Measurements from ENCODE around the gene RIPOR3. TPM values are rescaled to one million over a fixed set of nuclear protein-coding genes. Genes with fewer than 3 reads are reported as not detected.

RIPOR3 gene
- total RNA-seq, 1 donor from 2014 or later: 1.2 TPM

- no peak for ATAC-seq
Measured at GRCh38 chr20:50586531-50587232, 104.7 kb downstream of the RIPOR3 start.

- no peak for ATAC-seq
Measured at GRCh38 chr20:50585678-50586077, 105.7 kb downstream of the RIPOR3 start.

GRCh38 chr20:50585214-50585613 is 106.1 kb downstream of the RIPOR3 start:
- ATAC-seq: no peak

- no peak for ATAC-seq
Measured at GRCh38 chr20:50584687-50585086, 106.7 kb downstream of the RIPOR3 start.

- ATAC-seq: no peak
Measured at GRCh38 chr20:50583442-50584150, 107.7 kb downstream of the RIPOR3 start.

- no peak for ATAC-seq
Measured at GRCh38 chr20:50582591-50583234, 108.6 kb downstream of the RIPOR3 start.

- ATAC-seq: no peak
Measured at GRCh38 chr20:50582092-50582491, 109.2 kb downstream of the RIPOR3 start.

- ATAC-seq: no peak
Measured at GRCh38 chr20:50580842-50581544, 110.3 kb downstream of the RIPOR3 start.

GRCh38 chr20:50580016-50580747 is 111.2 kb downstream of the RIPOR3 start:
- ATAC-seq: peak; percentile 33

- no peak for ATAC-seq
Measured at GRCh38 chr20:50579511-50579910, 111.8 kb downstream of the RIPOR3 start.

- no peak for ATAC-seq
Measured at GRCh38 chr20:50578778-50579165, 112.6 kb downstream of the RIPOR3 start.

- ATAC-seq: no peak
Measured at GRCh38 chr20:50578061-50578777, 113.1 kb downstream of the RIPOR3 start.

- ATAC-seq: no peak
Measured at GRCh38 chr20:50577175-50578018, 113.9 kb downstream of the RIPOR3 start.

- ATAC-seq: peak; percentile 77
Measured at GRCh38 chr20:50575865-50576720, 115.2 kb downstream of the RIPOR3 start.

GRCh38 chr20:50574586-50574985 is 116.8 kb downstream of the RIPOR3 start:
- ATAC-seq: no peak

- no peak for ATAC-seq
Measured at GRCh38 chr20:50574108-50574507, 117.2 kb downstream of the RIPOR3 start.

- no peak for ATAC-seq
Measured at GRCh38 chr20:50572938-50573777, 118.2 kb downstream of the RIPOR3 start.

- no peak for ATAC-seq
Measured at GRCh38 chr20:50571466-50571865, 119.9 kb downstream of the RIPOR3 start.
